ENCODE data around the gene RPS6KL1.

The RPS6KL1 gene

GRCh38 chr14:74912801-74913200, 10.3 kb downstream of the RPS6KL1 start:
- Histone ChIP-seq H3K27ac (no peak overlapping the region), H3K27me3 (no peaks in the 10 kb centered on the region), H3K9me3 (no peaks in the 10 kb centered on the region), H3K4me1 (peaks cover 0 to 33% (median 16%) of the 10 kb centered on the region in 4 donors), H3K4me3 (no peak overlapping the region), H3K36me3 (no peaks in the 10 kb centered on the region)
- peak in 1 of 2 donors; percentile 55 for DNase-seq
- no peak for TF ChIP-seq CTCF (IDR thresholded peaks at IDR 0.05)
- intact Hi-C loops (cut with DNase I; ENCODE audit: low total_unique reads) = no loop called here

GRCh38 chr14:74912111-74912510, 10.9 kb downstream of the RPS6KL1 start:
- intact Hi-C loops (cut with DNase I; ENCODE audit: low total_unique reads) = no loop called here
- H3K4me3 ChIP-seq = no peak overlapping the region
- H3K27me3 ChIP-seq = no peaks in the 10 kb centered on the region
- H3K27ac ChIP-seq = no peak overlapping the region
- no peak for TF ChIP-seq CTCF (IDR thresholded peaks at IDR 0.05)
- H3K9me3 ChIP-seq = no peaks in the 10 kb centered on the region
- peaks cover 0 to 33% (median 14%) of the 10 kb centered on the region in 4 donors for H3K4me1 ChIP-seq
- H3K36me3 ChIP-seq = no peaks in the 10 kb centered on the region
- peak in 1 of 2 donors; percentile 42 for DNase-seq

GRCh38 chr14:74911704-74912103, 11.4 kb downstream of the RPS6KL1 start:
- DNase-seq = peak in 1 of 2 donors; percentile 57
- H3K4me3 ChIP-seq = no peak overlapping the region
- no peaks in the 10 kb centered on the region for H3K36me3 ChIP-seq
- peaks cover 0 to 32% (median 11%) of the 10 kb centered on the region in 4 donors for H3K4me1 ChIP-seq
- no peak overlapping the region for H3K27ac ChIP-seq
- H3K9me3 ChIP-seq = no peaks in the 10 kb centered on the region
- no peaks in the 10 kb centered on the region for H3K27me3 ChIP-seq
- TF ChIP-seq CTCF (IDR thresholded peaks at IDR 0.05) = no peak
- intact Hi-C loops (cut with DNase I; ENCODE audit: low total_unique reads) = no loop called here

GRCh38 chr14:74911221-74911620, 11.8 kb downstream of the RPS6KL1 start:
- no peak overlapping the region for H3K4me3 ChIP-seq
- intact Hi-C loops (cut with DNase I; ENCODE audit: low total_unique reads) = no loop called here
- H3K27ac ChIP-seq = no peak overlapping the region
- no peak for TF ChIP-seq CTCF (IDR thresholded peaks at IDR 0.05)
- peaks cover 0 to 32% (median 11%) of the 10 kb centered on the region in 4 donors for H3K4me1 ChIP-seq
- no peaks in the 10 kb centered on the region for H3K9me3 ChIP-seq
- H3K27me3 ChIP-seq = no peaks in the 10 kb centered on the region
- no peaks in the 10 kb centered on the region for H3K36me3 ChIP-seq
- DNase-seq = peak in 1 of 2 donors; percentile 42

GRCh38 chr14:74910556-74910955, 12.5 kb downstream of the RPS6KL1 start:
- no peak for TF ChIP-seq CTCF (IDR thresholded peaks at IDR 0.05)
- Histone ChIP-seq H3K27ac (no peak overlapping the region), H3K9me3 (no peaks in the 10 kb centered on the region), H3K36me3 (peaks cover 0 to under 1% (median 0%) of the 10 kb centered on the region in 3 donors), H3K27me3 (no peaks in the 10 kb centered on the region), H3K4me3 (no peak overlapping the region), H3K4me1 (peaks cover 0 to 36% (median 14%) of the 10 kb centered on the region in 4 donors)
- intact Hi-C loops (cut with DNase I; ENCODE audit: low total_unique reads) = no loop called here
- DNase-seq = peak in 1 of 2 donors; percentile 49

- Histone ChIP-seq H3K4me1 (peaks cover 0 to 36% (median 15%) of the 10 kb centered on the region in 4 donors), H3K27me3 (no peaks in the 10 kb centered on the region), H3K36me3 (peaks cover 0 to 4% (median 0%) of the 10 kb centered on the region in 3 donors), H3K9me3 (no peaks in the 10 kb centered on the region), H3K27ac (no peak overlapping the region), H3K4me3 (no peak overlapping the region)
- peak in 1 of 2 donors; percentile 54 for DNase-seq
- intact Hi-C loops (cut with DNase I; ENCODE audit: low total_unique reads) = no loop called here
- TF ChIP-seq CTCF (IDR thresholded peaks at IDR 0.05) = no peak
Measured at GRCh38 chr14:74909911-74910310, 13.1 kb downstream of the RPS6KL1 start.

Measured in tibial artery (tissue), 4 donors.